ENCODE results near the gene SOX14. TPM values are rescaled to one million over a fixed set of nuclear protein-coding genes. Genes with fewer than 3 reads are reported as not detected.

SOX14 gene
- total RNA-seq, result not detected
- long read RNA-seq, result 0 reads

GRCh38 chr3:137764001-137764433 is at the start of gene SOX14:
TSS of gene SOX14 (plus strand) at chr3:137764315. CDS start at chr3:137764785, 470 bp downstream.
- no peak for TF ChIP-seq CTCF (IDR thresholded peaks at IDR 0.05; ENCODE audit: borderline replicate concordance)
- Histone ChIP-seq H3K27ac (replicated peaks) (no peak within 1 kb of the TSS), H3K36me3 (no peaks in the 10 kb centered on the region), H3K27me3 (ENCODE audit: low read depth) (peaks cover 99% of the 10 kb centered on the region), H3K4me3 (peak within 1 kb of the TSS; percentile 46), H3K9me3 (replicated peaks) (no peaks in the 10 kb centered on the region), H3K4me1 (peaks cover 39% of the 10 kb centered on the region)
- intact Hi-C loops (cut with micrococcal nuclease), result no loop called here
- no peak for DNase-seq

- intact Hi-C loops (cut with micrococcal nuclease), result no loop called here
- DNase-seq, result no peak
- H3K4me3 ChIP-seq, result no peak overlapping the region
- TF ChIP-seq CTCF (IDR thresholded peaks at IDR 0.05; ENCODE audit: borderline replicate concordance), result no peak
- H3K27ac ChIP-seq (replicated peaks), result no peak overlapping the region
- no peaks in the 10 kb centered on the region for H3K36me3 ChIP-seq
- no peaks in the 10 kb centered on the region for H3K27me3 ChIP-seq (ENCODE audit: low read depth)
- H3K9me3 ChIP-seq (replicated peaks), result peaks cover 31% of the 10 kb centered on the region
- no peaks in the 10 kb centered on the region for H3K4me1 ChIP-seq
Observed at GRCh38 chr3:137714551-137714950, 49.6 kb upstream of the SOX14 start.

GRCh38 chr3:137724240-137724639 is 39.9 kb upstream of the SOX14 start:
- no peaks in the 10 kb centered on the region for H3K27me3 ChIP-seq (ENCODE audit: low read depth)
- no peaks in the 10 kb centered on the region for H3K4me1 ChIP-seq
- H3K9me3 ChIP-seq (replicated peaks), result peaks cover 32% of the 10 kb centered on the region
- intact Hi-C loops (cut with micrococcal nuclease), result no loop called here
- TF ChIP-seq CTCF (IDR thresholded peaks at IDR 0.05; ENCODE audit: borderline replicate concordance), result no peak
- H3K27ac ChIP-seq (replicated peaks), result no peak overlapping the region
- H3K4me3 ChIP-seq, result no peak overlapping the region
- DNase-seq, result no peak
- no peaks in the 10 kb centered on the region for H3K36me3 ChIP-seq

GRCh38 chr3:137737208-137737607 is 26.9 kb upstream of the SOX14 start:
- no peak overlapping the region for H3K27ac ChIP-seq (replicated peaks)
- no peak for DNase-seq
- peaks cover 5% of the 10 kb centered on the region for H3K27me3 ChIP-seq (ENCODE audit: low read depth)
- no peaks in the 10 kb centered on the region for H3K4me1 ChIP-seq
- no peaks in the 10 kb centered on the region for H3K36me3 ChIP-seq
- no peak for TF ChIP-seq CTCF (IDR thresholded peaks at IDR 0.05; ENCODE audit: borderline replicate concordance)
- no peak overlapping the region for H3K4me3 ChIP-seq
- peaks cover 51% of the 10 kb centered on the region for H3K9me3 ChIP-seq (replicated peaks)
- intact Hi-C loops (cut with micrococcal nuclease), result no loop called here

- TF ChIP-seq CTCF (IDR thresholded peaks at IDR 0.05; ENCODE audit: borderline replicate concordance), result no peak
- intact Hi-C loops (cut with micrococcal nuclease), result no loop called here
- H3K4me1 ChIP-seq, result no peaks in the 10 kb centered on the region
- H3K9me3 ChIP-seq (replicated peaks), result peaks cover 45% of the 10 kb centered on the region
- no peak for DNase-seq
- no peak overlapping the region for H3K27ac ChIP-seq (replicated peaks)
- no peak overlapping the region for H3K4me3 ChIP-seq
- H3K36me3 ChIP-seq, result no peaks in the 10 kb centered on the region
- peaks cover 14% of the 10 kb centered on the region for H3K27me3 ChIP-seq (ENCODE audit: low read depth)
Observed at GRCh38 chr3:137738710-137739109, 25.4 kb upstream of the SOX14 start.

- H3K27ac ChIP-seq (replicated peaks), result no peak overlapping the region
- no peak overlapping the region for H3K4me3 ChIP-seq
- DNase-seq, result no peak
- no peaks in the 10 kb centered on the region for H3K36me3 ChIP-seq
- H3K9me3 ChIP-seq (replicated peaks), result no peaks in the 10 kb centered on the region
- intact Hi-C loops (cut with micrococcal nuclease), result no loop called here
- TF ChIP-seq CTCF (IDR thresholded peaks at IDR 0.05; ENCODE audit: borderline replicate concordance), result no peak
- peaks cover 40% of the 10 kb centered on the region for H3K27me3 ChIP-seq (ENCODE audit: low read depth)
- no peaks in the 10 kb centered on the region for H3K4me1 ChIP-seq
Observed at GRCh38 chr3:137743608-137744007, 20.5 kb upstream of the SOX14 start.

All from left ventricle myocardium inferior (tissue), 1 donor.